HL-60 (cell line): ENCODE measurements around the gene WDR3.

ENCODE experiments used
- DNase-seq, 2 experiments: peaks; one replicate each; pipeline ENCODE4 v3.0.0-alpha.2; 2010 to 2020; ENCODE audit warnings: low read depth in 1 of 2, low spot score in 1 of 2
- H3K27ac ChIP-seq: fragments of 250-450 bp; sonication (Bioruptor Pico); replicated peaks from 2 replicates; pipeline ENCODE4 v1.5.1; 2020; ENCODE audit warnings: mild to moderate bottlenecking, moderate library complexity
- H3K27me3 ChIP-seq: fragments of 250-450 bp; sonication (Bioruptor Pico); 2 replicates; pipeline ENCODE4 v1.5.1; 2021; ENCODE audit warnings: mild to moderate bottlenecking, moderate library complexity; ENCODE audit not compliant: insufficient read depth, poor library complexity, severe bottlenecking
- H3K4me3 ChIP-seq: replicated peaks from 2 replicates; pipeline ENCODE4 v1.5.1; 2011; ENCODE audit warnings: mild to moderate bottlenecking, control low read depth, low read length; ENCODE audit not compliant: insufficient read depth
- CTCF ChIP-seq: IDR thresholded peaks from one replicate; pipeline ENCODE4 v1.5.1; 2011; ENCODE audit warnings: low read length, control low read depth, inconsistent platforms; ENCODE audit not compliant: insufficient read depth
- GABPA ChIP-seq: IDR thresholded peaks from 2 replicates; pipeline ENCODE4 v1.6.1; 2012; ENCODE audit warnings: low read depth
- POLR2AphosphoS5 ChIP-seq: IDR thresholded peaks from 2 replicates; pipeline ENCODE4 v1.6.1; 2012; ENCODE audit warnings: low read depth
- REST ChIP-seq: IDR thresholded peaks from 2 replicates; pipeline ENCODE4 v1.6.1; 2012; ENCODE audit warnings: low read depth; ENCODE audit not compliant: insufficient replicate concordance
- SPI1 ChIP-seq: IDR thresholded peaks from 2 replicates; pipeline ENCODE4 v1.6.1; 2012; ENCODE audit warnings: low read depth, mild to moderate bottlenecking, borderline replicate concordance

The WDR3 gene

GRCh38 chr1:117902944-117903343 is 26.6 kb upstream of the WDR3 start:
- no peak overlapping the region for H3K4me3 ChIP-seq
- no peak for DNase-seq
- H3K27me3 ChIP-seq: no peaks in the 10 kb centered on the region
- no peak overlapping the region for H3K27ac ChIP-seq
- TF ChIP-seq REST (no peak), CTCF (no peak), GABPA (no peak), POLR2AphosphoS5 (no peak), SPI1 (no peak)

GRCh38 chr1:117904485-117904884 is 25.1 kb upstream of the WDR3 start:
- H3K27me3 ChIP-seq: no peaks in the 10 kb centered on the region
- TF ChIP-seq POLR2AphosphoS5: no peak
- TF ChIP-seq CTCF: no peak
- TF ChIP-seq SPI1: no peak
- TF ChIP-seq GABPA: no peak
- no peak for TF ChIP-seq REST
- no peak for DNase-seq
- H3K4me3 ChIP-seq: no peak overlapping the region
- no peak overlapping the region for H3K27ac ChIP-seq

GRCh38 chr1:117905019-117905418 is 24.5 kb upstream of the WDR3 start:
- TF ChIP-seq GABPA: no peak
- no peak for TF ChIP-seq SPI1
- no peak for TF ChIP-seq REST
- no peak for TF ChIP-seq POLR2AphosphoS5
- no peak for TF ChIP-seq CTCF
- no peaks in the 10 kb centered on the region for H3K27me3 ChIP-seq
- H3K4me3 ChIP-seq: no peak overlapping the region

More at GRCh38 chr1:117905019-117905418, 24.5 kb upstream of the WDR3 start:
- no peak overlapping the region for H3K27ac ChIP-seq
- no peak for DNase-seq
